SJSA1 (cell line): ENCODE results near the gene PKP4. TPM values are rescaled to one million over a fixed set of nuclear protein-coding genes. Genes with fewer than 3 reads are reported as not detected.

Source experiments
- DNase-seq, 2 experiments: peaks; one replicate each; pipeline ENCODE4 v3.0.0-alpha.2; 2015 to 2020; ENCODE audit warnings: low spot score in 2 of 2, low read depth in 1 of 2
- H3K27ac ChIP-seq: fragments of 250-450 bp; sonication (Bioruptor Pico); 2 replicates; pipeline ENCODE4 v1.5.1; 2020; ENCODE audit warnings: mild to moderate bottlenecking, moderate library complexity
- H3K27me3 ChIP-seq: fragments of 250-450 bp; sonication (Bioruptor Pico); replicated peaks from 2 replicates; pipeline ENCODE4 v1.5.1; 2020; ENCODE audit warnings: mild to moderate bottlenecking, moderate library complexity
- H3K36me3 ChIP-seq: fragments of 250-450 bp; sonication (Bioruptor Pico); 2 replicates; pipeline ENCODE4 v1.5.1; 2020; ENCODE audit warnings: mild to moderate bottlenecking
- H3K4me1 ChIP-seq: fragments of 250-450 bp; sonication (Bioruptor Pico); replicated peaks from 2 replicates; pipeline ENCODE4 v1.6.1; 2021; ENCODE audit warnings: mild to moderate bottlenecking
- H3K4me3 ChIP-seq: fragments of 250-450 bp; sonication (Bioruptor Pico); 2 replicates; pipeline ENCODE4 v1.5.1; 2020; ENCODE audit warnings: mild to moderate bottlenecking
- H3K9me3 ChIP-seq: fragments of 250-450 bp; sonication (Bioruptor Pico); replicated peaks from 2 replicates; pipeline ENCODE4 v1.5.1; 2020; ENCODE audit warnings: mild to moderate bottlenecking
- total RNA-seq: library from RNA; depleted of rRNA; stranded (reverse); fragments of >200 nt; shearing (Covaris generic); gene quantifications from 2 replicates; pipeline ENCODE4 v1.2.3, GENCODE V29; 2014; rRNA removed

Gene PKP4
- total RNA-seq, 1 experiment from 2014 or later: 61.0 TPM

DNA sequence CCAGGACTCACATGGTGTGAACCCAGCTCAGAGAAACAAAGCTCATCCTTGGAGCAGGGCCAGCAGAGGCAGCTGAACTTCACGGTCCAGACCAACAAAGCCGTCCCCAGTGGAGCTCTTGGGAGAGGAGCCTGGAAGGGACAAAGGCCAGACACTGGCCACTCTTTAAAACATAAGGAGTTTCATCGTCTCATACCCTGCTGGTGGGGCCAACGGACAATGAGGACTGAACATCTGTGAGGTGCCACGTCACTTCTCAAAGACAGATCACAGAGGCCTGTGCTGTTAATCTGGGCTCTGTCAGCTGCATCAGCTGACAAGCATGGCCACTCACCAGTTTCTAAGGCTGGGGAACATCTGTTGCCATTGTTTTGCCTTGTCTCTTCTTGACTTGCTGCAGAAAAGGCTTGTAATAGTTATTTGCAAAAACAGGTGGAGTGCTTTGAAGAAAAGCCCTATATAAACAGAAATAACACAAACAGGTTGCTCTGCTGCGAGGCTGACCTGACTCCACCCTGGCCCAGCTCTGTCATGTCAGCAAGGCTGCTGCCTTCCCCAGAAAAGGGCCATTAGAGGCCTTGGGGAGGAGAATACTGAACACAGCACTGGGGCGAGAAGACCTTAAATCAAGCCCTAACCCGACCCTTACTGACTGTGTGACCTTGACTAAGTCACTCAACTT, 270.3 kb downstream of the PKP4 start:
- Histone ChIP-seq H3K27me3 (no peaks in the 10 kb centered on the region), H3K36me3 (no peaks in the 10 kb centered on the region), H3K4me1 (peaks cover 20% of the 10 kb centered on the region), H3K4me3 (no peak overlapping the region), H3K9me3 (no peaks in the 10 kb centered on the region), H3K27ac (no peak overlapping the region)
- no peak for DNase-seq

DNA sequence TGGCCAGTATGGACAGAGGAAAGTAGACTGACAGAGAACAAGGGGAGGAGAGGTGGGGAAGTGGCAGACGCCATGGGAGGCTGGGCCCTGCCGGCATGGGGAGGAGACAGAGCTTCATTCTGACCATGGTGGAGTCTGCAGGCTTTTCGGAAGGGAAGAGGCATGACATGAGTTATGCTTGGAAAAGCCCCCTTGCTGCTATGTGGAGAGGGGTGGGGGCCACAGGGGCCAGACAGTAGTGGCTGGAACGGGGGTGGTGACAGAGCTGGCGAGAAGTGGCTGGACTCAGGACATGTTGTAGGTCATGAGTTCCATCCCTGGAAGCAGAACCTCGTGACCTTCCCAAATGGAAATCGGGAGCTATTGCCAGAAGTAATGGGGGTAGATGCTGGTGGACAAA, 271.7 kb downstream of the PKP4 start:
- peaks cover 15% of the 10 kb centered on the region for H3K4me1 ChIP-seq
- no peak overlapping the region for H3K27ac ChIP-seq
- no peaks in the 10 kb centered on the region for H3K27me3 ChIP-seq
- H3K36me3 ChIP-seq: no peaks in the 10 kb centered on the region
- H3K9me3 ChIP-seq: no peaks in the 10 kb centered on the region
- H3K4me3 ChIP-seq: no peak overlapping the region
- no peak for DNase-seq

DNA sequence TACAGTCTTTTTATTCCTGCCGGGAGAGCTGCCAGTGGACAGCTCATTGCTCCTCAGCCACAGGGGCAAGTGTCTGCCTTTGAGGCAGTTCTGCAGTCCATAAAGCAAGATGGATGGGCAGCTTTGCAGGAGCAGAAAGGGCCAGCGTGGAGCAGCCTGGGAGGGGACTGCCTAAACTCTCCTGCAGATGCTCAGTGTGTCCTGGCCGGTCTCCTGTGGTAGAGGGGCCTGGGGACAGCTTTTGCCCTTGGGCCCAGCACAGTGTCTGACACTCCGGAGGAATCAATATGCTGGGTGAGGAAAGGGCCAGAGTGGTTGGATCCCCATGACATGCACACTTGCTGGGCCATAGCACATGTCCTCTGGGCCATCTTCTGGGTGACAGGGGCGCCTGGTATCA, 272.7 kb downstream of the PKP4 start:
- Histone ChIP-seq H3K4me1 (peaks cover 4% of the 10 kb centered on the region), H3K27me3 (no peaks in the 10 kb centered on the region), H3K9me3 (no peaks in the 10 kb centered on the region), H3K36me3 (no peaks in the 10 kb centered on the region), H3K27ac (no peak overlapping the region), H3K4me3 (no peak overlapping the region)
- no peak for DNase-seq

DNA sequence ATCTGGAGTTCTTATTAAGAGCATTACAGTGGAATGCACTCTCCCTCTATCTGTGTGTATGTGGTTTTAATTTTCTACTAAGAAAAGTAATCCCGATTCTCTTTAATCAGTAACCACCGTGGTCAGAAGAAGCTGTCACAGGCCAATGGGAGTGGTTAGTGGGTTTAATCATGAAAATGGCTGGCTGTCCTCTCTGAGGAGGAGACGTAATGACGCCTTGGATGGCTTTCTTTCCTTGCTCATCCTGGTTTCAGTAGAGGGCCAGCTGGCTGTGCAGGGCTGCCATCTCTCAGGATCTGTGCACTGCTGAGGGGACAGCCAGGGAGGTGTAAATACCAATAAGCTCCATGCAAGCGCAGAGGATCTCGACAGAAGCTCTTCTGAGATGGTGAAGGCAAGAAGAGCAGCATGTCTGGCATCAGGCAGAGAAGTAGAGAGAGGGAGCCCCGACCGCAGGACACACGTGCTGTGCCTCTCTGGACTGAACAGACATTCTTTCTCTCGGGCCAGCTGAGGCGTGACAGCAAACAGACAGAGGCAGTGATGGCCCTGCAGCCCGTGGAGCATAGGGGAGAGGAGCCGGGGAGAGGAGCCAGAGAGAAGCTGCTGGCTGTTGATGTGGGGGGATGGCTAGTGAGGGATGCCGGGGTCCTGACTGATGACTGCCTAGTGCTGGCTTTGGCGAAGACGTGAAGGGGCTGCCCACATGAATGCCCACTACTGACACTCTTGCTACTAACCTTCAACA, 273.3 kb downstream of the PKP4 start:
- Histone ChIP-seq H3K36me3 (no peaks in the 10 kb centered on the region), H3K9me3 (no peaks in the 10 kb centered on the region), H3K4me1 (no peaks in the 10 kb centered on the region), H3K4me3 (no peak overlapping the region), H3K27me3 (no peaks in the 10 kb centered on the region), H3K27ac (no peak overlapping the region)
- no peak for DNase-seq

DNA sequence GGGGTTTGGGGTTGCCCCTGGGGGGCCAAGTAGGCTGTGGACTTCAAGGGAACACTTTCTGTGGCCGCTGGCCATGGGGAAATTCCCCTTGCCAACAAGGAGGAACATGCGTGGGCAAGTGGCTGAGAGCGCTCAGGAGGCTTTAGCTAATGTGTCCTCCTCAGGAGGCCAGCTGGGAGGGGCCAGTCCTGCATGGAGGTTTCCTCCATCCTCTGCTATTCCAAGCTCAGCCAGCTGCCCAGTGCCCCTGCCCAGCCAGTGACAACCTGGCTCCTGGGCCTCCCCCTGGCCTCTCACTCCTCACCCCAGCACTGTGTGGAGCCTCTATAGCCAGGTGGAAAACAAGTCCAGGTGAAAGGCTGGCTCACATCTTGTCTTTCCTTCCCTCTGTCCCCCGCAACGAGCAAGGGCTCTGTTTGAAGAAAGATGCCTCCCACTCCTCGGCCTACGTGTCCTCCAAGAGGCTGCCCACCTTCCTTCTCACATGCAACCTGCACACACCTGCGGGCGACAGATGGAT, 273.9 kb downstream of the PKP4 start:
- Histone ChIP-seq H3K27ac (no peak overlapping the region), H3K4me3 (no peak overlapping the region), H3K36me3 (no peaks in the 10 kb centered on the region), H3K27me3 (no peaks in the 10 kb centered on the region), H3K4me1 (no peaks in the 10 kb centered on the region), H3K9me3 (no peaks in the 10 kb centered on the region)
- no peak for DNase-seq

DNA sequence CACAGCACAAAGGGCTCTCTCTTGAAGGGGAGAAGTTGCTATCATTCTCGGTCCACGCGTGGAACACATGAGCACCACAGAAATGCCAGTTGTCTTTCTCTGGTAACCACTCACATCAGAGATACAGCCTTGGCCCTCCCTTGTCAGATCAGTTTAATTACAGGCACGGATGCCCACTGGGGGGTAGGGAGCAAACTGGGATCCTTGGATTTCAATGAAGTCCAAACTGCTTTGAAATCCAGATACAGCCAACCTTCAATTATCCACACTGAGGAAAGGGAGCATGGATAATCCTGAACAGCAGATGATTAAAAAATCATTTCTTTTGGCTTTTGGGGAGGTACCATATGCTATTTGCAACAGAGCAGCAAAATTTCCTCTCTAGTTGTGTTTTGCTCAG, 274.6 kb downstream of the PKP4 start:
- Histone ChIP-seq H3K4me1 (no peaks in the 10 kb centered on the region), H3K4me3 (no peak overlapping the region), H3K36me3 (no peaks in the 10 kb centered on the region), H3K27me3 (no peaks in the 10 kb centered on the region), H3K27ac (no peak overlapping the region), H3K9me3 (no peaks in the 10 kb centered on the region)
- DNase-seq: no peak

Other genes with a start within 250 kb of the PKP4 start
- 3.2 and 3.5 TPM in 2 replicates for gene CCDC148, start 199 bp upstream of the PKP4 start, total RNA-seq